Suppressor macrophage treated with lipopolysaccharide for 4 hours (primary cell): ENCODE measurements around the gene SRD5A1.

ENCODE experiments used
- DNase-seq: peaks from one replicate; pipeline ENCODE4 v3.0.0-alpha.2; 2020

Gene SRD5A1

GRCh38 chr5:6686915-6687409 lies 53.7 kb downstream of the SRD5A1 start:
- peak; percentile 40 for DNase-seq

- no peak for DNase-seq
Measured at GRCh38 chr5:6687505-6687904, 54.3 kb downstream of the SRD5A1 start.

DNA sequence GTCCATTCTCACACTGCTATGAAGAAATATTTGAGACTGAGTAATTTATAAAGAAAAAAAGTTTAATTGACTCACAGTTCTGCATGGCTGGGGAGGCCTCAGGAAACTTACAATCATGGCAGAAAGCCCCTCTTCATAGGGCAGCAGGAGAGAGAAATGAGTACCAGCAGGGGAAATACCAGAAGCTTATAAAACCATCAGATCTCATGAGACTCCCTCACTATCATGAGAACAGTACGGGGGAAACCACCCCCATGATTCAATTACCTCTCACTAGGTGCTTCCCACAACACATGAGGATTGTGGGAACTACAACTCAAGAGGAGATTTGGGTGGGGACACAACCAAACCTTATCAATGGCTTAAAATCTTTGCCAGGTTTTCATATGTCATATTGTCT lies 59.7 kb downstream of the SRD5A1 start:
- DNase-seq, result peak; percentile 7

- no peak for DNase-seq
Measured at GRCh38 chr5:6698696-6699095, 65.5 kb downstream of the SRD5A1 start.

- no peak for DNase-seq
Measured at GRCh38 chr5:6699357-6699756, 66.1 kb downstream of the SRD5A1 start.

DNA sequence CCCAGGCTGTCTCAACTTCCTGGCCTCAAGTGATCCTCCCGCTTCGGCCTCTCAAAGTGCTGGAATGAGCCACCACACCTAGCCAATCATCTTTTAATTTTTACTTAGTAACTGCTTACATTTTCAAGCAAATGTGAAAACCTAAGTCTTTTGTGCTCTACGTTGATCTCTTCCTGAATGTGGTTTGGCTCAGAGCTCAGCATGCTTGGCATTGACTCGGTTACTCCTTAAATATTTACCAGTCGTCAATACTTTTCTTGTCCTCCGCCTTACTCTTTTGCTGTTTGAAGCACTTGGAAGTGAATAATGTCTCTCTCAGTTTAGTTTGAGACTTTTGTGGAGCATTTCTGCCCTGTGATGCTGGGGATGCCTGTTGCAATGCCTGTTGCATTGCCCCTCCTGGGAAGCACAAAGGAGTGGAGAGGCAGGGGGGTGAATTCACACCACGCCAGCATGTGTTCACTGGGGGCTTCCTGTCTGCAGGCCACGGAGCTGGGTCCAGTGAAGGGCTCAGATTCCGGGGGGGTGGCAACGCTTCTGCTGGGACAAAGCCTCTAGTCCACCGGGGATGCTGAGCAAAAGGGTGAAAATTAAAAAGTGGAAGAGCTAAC lies 66.9 kb downstream of the SRD5A1 start:
- DNase-seq, result no peak

- no peak for DNase-seq
Measured at GRCh38 chr5:6700685-6701355, 67.6 kb downstream of the SRD5A1 start.

- DNase-seq, result no peak
Measured at GRCh38 chr5:6701491-6701890, 68.3 kb downstream of the SRD5A1 start.

- no peak for DNase-seq
Measured at GRCh38 chr5:6702633-6703032, 69.4 kb downstream of the SRD5A1 start.

GRCh38 chr5:6703806-6704205 lies 70.6 kb downstream of the SRD5A1 start:
- DNase-seq, result no peak

DNA sequence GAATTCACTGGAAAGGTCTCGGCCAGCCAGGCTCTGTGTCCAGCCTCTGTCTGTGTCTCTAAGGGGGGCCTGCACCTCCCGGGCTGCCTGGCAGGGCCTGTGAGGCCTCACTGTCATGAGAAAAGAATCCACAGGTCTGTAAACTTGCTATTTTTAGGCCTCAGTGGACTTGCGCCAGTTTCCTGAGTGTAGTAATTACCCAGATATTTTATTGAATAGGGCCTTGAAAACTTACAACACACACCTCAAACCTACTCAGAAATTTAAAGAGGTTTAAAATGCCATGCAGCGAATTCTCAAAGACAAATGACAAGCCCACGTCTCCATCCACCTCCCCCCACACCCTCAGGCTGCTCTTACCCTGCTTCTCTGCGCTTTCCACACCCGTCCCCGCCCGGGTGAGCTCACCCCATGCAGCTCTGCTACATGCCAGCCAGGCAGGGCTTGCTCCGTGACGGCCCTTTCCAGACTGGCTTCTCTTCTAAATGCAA lies 71.2 kb downstream of the SRD5A1 start:
- DNase-seq, result no peak

DNA sequence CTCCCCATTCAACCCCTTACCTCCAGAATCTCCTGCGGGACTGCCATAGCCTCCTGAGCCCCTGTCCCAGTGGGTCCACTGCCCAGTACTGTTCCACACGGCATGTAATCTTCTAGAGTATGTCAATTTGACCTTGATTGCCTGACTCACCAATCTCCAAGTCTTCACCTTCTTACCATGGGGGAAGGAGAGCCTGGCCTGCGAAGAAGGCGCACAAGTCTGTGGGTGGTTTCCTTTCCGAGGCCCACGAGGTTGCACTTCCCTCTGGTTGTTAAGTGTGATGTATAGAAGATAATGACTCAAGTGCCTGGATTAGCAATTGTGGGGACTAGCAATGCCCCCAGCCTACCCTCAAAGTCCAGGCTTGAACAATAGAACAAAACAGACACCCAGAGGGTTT lies 71.8 kb downstream of the SRD5A1 start:
- DNase-seq, result peak; percentile 85

- no peak for DNase-seq
Measured at GRCh38 chr5:6705959-6706358, 72.7 kb downstream of the SRD5A1 start.

DNA sequence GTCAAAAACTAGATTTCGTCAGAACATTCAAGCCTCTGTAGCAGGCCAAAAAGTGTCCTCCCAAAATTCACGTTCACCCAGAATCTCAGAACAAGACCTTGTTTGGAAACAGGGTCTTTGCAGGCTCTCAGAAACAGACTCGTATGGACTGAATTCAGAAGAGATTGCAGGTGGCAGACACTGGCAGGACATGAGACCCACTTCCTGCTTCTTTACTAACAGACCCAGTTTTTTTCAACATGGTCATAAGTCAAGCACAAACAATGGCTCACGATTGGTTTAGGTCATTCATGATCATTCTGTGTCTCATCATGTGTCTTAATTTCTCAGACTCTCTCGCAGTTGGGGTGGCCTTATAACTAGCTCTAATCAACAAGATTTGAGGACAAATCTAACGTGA lies 74.6 kb downstream of the SRD5A1 start:
- DNase-seq, result no peak

DNA sequence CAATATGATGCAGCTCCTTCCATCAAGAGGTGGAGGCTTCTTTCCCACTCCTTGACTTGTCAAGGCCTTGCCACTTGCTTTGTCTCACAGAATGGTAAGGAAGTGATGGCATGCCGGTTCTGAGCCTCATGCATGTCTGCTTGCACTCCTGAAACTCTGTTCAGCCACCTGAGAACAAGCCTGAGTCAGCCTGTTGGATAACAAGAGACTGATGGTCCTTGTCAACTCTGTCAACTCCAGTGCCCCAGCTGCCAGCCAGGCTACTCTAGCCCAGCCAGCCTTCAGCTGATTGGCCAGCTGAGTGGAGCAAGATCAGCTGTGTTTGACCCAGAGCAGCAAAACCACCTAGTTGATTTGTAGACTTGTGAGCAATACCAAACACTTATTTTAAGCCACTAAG lies 75.6 kb downstream of the SRD5A1 start:
- no peak for DNase-seq

DNA sequence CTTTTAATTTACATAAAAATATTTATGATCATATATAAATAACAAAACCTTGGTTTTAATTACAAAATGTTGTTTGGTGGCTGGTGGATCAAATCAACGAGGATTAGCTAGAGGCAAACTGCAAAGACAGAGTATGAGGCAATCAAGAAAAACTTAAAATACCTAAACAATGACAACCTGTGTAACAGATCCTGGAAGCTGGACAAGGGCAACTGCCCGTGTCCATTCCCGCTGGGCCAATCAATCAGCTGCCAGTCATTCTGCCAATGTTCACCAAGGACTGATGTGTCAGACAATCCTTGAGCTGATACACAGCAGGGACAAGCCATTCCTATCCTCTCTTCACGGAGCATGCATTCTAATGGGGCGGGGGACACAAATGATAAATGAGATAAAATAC lies 76.8 kb downstream of the SRD5A1 start:
- DNase-seq, result no peak

GRCh38 chr5:6710551-6711318 lies 77.5 kb downstream of the SRD5A1 start:
- no peak for DNase-seq

- DNase-seq, result no peak
Measured at GRCh38 chr5:6711409-6712141, 78.3 kb downstream of the SRD5A1 start.

- DNase-seq, result peak; percentile 49
Measured at GRCh38 chr5:6712142-6712576, 78.9 kb downstream of the SRD5A1 start.

GRCh38 chr5:6712577-6713273 lies 79.5 kb downstream of the SRD5A1 start:
- peak; percentile 99 for DNase-seq

GRCh38 chr5:6713274-6714225 lies 80.3 kb downstream of the SRD5A1 start, which contains the start of gene TENT4A:
Gene TENT4A, plus strand, starts transcription at chr5:6713432. Its CDS starts 552 bp downstream, at chr5:6713984.
- DNase-seq, result peak; percentile 51
